Head of caudate nucleus (tissue), 42 donors: Measurements from ENCODE around the gene KLC3.

ENCODE experiments used
- DNase-seq, 42 donors: peaks; one replicate each; pipeline versions ENCODE4 v3.0.0 to v3.0.0-alpha.2; 2020 to 2021; ENCODE audit warnings: mixed read lengths in 7 of 42
- intact Hi-C: fragments of 100-400 bp; cut with DNase I; formaldehyde crosslinking; loops from one replicate; pipeline ENCODE4 v1.15.0; 2022

KLC3 gene

DNA sequence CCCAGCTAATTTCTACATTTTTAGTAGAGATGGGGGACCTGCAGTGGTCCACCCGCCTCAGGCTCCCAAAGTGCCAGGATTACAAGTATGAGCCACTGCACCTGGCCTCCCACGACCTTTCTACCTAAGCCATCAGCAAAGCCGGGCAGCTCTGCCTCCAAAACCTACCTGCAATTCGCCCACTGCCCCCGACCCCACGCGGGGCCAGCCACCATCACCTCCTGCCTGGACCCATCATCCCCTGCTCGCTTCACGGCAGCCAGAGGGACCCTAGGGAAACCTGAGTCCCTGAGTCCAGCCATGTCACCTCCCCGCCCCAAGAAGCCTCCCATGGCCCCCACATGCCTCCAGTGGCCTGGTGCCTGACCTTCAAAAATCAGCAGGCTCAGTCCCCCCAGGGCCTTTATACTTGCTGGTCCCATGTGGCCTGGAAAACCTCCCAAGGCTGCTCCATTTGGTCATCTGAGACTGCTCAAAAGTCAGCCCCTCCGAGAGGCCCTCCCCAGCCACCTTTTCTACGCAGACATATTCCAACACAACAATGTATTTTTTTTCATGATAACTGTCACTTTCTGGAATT, 17.8 kb downstream of the KLC3 start:
- intact Hi-C loops = no loop called here
- no peak for DNase-seq

DNA sequence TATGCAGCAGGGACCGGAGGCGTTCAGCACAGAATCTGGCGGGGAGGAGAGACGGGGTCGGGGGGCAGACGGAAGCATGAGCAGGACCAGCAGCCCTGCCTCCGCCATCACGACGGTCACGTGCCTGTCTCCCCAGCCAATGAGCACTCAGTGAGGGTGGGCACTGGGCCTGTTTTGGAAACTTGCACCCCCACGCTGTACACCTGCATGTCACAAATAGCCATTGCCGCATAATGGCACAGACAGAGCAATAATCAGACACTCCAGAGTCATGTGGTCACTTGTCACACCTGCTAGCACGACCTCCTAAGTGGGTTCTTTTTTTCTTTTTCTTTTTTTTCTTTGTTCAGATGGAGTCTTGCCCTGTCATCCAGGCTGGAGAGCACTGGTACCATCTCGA, 21.1 kb downstream of the KLC3 start:
- DNase-seq = no peak
- intact Hi-C loops = no loop called here

DNA sequence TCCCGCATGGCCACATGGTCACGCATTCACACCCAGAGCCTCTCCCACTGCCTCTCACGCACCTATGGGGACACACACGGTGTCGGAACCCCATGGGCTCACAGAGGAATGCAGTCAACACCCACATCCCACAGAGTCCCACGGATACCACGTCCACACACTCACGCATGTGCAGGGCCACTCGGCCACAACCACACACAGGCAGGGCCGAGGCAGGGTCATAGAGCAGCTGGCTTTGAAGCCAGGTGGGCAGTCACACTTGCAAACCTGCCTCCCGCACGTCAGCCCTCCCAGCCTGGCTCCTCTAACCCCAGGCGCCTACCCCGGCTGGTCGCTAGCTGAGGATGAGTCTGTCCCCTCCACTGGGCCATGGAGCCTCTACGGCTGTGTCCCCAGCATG, 21.7 kb downstream of the KLC3 start:
- no peak for DNase-seq
- intact Hi-C loops = no loop called here

- intact Hi-C loops = no loop called here
- no peak for DNase-seq
Observed at GRCh38 chr19:45363861-45364459, 23.4 kb downstream of the KLC3 start.

GRCh38 chr19:45364696-45365095, 24.1 kb downstream of the KLC3 start:
- no peak for DNase-seq
- intact Hi-C loops = no loop called here

DNA sequence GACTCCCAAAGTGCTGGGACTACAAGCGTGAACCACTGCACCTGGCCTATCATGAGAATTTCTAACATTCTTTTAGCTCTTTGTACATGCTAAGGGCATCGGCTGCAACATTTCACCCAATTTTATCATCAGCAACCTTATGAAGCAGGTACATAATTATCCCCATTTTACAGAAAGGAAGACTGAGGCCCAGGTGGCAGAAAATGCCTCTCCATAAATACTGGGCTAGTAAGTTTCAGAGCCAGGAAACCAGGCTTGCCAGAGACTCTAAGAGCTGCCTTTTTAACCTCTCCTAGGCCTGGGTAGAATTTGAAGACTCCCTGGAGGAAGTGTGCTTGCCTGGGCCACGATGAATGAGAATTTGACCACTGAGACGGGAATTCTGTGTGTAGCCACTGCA, 27.6 kb downstream of the KLC3 start:
- intact Hi-C loops = no loop called here

DNA sequence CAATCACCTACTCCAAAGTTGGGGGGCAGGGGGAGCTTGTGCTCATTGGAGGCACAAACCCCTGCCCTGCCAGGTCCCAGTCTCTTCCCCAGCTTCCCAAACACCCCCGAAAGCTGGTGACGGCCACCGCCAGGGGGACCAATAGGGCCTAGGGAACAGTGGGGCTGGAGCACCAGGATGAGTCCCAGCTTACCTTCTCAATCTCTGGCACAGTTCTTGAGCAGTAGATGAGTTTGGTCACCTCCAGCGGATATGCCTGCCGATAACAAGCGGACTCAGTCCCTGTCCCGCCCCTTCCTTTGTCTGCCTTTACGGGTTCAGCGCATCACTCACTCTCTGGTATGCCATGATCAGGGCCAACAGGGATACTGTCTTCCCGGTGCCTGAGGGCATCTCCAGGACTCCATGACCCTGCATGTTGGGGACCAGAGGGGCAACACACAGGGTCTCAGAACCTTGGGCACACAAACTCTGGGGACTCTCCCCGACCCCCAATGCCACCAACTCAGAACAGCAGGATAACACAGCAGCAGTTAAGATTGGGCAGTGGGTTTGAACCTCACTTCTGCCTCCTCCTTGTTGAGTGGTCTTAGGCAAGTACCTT, 28.3 kb downstream of the KLC3 start:
- DNase-seq = no peak
- intact Hi-C loops = no loop called here

More for the DNA sequence above, 27.6 kb downstream of the KLC3 start:
- no peak for DNase-seq

GRCh38 chr19:45370410-45371204, 30.1 kb downstream of the KLC3 start, which contains the start of gene ERCC2:
Gene ERCC2 (minus strand): TSS chr19:45370573. CDS start chr19:45370540, 33 bp downstream.
- intact Hi-C loops = no loop called here
- DNase-seq = peak; percentile 95 to 100 (median 98)

DNA sequence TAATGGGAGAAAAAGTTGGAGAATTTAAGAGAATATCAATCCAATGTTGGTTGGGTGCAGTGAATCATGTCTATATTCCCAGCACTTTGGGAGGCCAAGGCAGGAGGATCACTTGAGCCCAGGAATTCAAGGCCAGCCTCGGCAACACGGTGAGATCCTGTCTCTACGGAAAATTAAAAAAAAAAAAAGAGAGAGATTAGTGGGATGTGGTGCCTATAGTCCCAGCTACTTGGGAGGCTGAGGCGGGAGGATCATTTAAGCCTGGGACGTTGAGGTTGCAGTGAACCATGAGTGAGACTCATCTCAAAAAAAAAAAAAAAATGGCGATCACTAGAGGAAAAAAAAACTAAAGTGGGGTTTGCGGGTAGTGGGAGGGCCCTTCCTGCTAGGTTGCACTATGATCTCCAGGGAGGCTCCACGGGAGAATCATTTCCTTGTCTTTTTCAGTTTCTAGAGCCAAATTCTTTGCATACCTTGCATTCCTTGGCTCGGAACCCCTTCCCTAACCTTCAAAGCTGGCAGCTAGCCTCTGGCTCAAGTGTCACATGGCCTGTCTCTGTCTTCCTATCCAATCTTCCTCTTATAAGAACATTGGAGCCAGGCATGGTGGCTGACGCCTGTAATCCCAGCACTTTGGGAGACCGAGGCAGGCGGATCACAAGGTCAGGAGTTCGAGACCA, 35.6 kb downstream of the KLC3 start:
- intact Hi-C loops = no loop called here
- no peak for DNase-seq

DNA sequence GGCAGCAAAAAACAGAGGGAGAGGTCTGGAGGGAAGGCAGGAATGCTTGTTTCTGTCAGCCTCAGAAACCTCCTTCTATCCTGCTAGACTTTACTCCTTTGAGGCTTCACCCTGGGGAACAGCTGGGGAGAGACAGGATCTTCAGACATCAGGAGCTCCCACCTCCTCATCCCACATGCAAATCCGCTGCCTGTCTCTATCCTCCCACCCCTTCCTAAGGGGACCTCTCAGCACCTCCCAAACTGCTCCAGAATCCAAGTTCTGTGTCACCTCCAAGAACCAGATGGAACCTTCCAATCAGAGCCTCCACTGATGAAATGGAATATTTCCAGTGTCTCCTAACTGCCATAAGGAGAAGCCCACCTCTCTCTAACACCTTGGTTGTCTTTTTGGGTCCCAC, 39.6 kb downstream of the KLC3 start:
- intact Hi-C loops = no loop called here
- peak in 26 of 42 donors; percentile 18 to 83 (median 43) for DNase-seq

GRCh38 chr19:45382426-45382825, 41.9 kb downstream of the KLC3 start:
- intact Hi-C loops = no loop called here
- DNase-seq = no peak

- intact Hi-C loops = no loop called here
- DNase-seq = no peak
Observed at GRCh38 chr19:45385392-45386221, 45.1 kb downstream of the KLC3 start.

- intact Hi-C loops = no loop called here
- no peak for DNase-seq
Observed at GRCh38 chr19:45391346-45391745, 50.8 kb downstream of the KLC3 start.

- intact Hi-C loops = no loop called here
- DNase-seq = no peak
Observed at GRCh38 chr19:45391871-45392665, 51.5 kb downstream of the KLC3 start.

GRCh38 chr19:45395821-45396617, 55.5 kb downstream of the KLC3 start:
- intact Hi-C loops = no loop called here
- DNase-seq = no peak

DNA sequence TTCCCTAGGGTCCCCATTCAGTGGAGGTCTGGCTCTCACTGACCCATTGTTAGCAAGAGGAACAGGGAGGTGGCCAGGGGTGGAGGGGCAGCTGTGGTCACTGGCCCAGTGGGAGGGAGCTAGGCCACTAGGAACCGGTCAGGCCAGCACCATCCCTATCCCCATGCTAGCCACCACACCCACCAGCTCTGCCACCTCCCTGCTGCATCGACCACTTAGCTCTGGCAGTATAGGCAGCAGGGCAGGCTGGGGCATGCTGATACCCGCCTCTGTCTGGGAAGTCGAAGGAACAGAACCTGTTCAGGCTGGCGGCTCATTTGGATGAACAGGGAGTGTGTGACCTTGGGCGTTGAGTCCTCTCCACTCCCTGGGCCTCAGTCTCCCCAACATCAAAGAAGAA, 59.6 kb downstream of the KLC3 start:
- no peak for DNase-seq
- intact Hi-C loops = no loop called here
